NB4 (cell line): ENCODE measurements around the gene KNSTRN.

ENCODE experiments used
- DNase-seq: peaks from one replicate; pipeline ENCODE4 v3.0.0; 2010; ENCODE audit warnings: low read depth
- H3K4me3 ChIP-seq: one replicate; pipeline ENCODE4 v1.5.1; 2011; ENCODE audit warnings: mild to moderate bottlenecking, low read depth, low read length, moderate library complexity
- CTCF ChIP-seq: IDR thresholded peaks from one replicate; pipeline ENCODE4 v1.5.1; 2012; ENCODE audit warnings: low read depth, low read length
- MAX ChIP-seq: IDR thresholded peaks from 2 replicates; pipeline ENCODE4 v1.6.1; 2011; ENCODE audit warnings: low read depth, low read length
- MYC ChIP-seq: IDR thresholded peaks from 2 replicates; pipeline ENCODE4 v1.6.1; 2011; ENCODE audit warnings: low read depth, low read length
- POLR2A ChIP-seq: IDR thresholded peaks from 2 replicates; pipeline ENCODE4 v1.6.1; 2011; ENCODE audit warnings: mild to moderate bottlenecking; ENCODE audit not compliant: insufficient read length; ENCODE audit errors: extremely low read depth

The KNSTRN gene

GRCh38 chr15:40347559-40348473, 34.7 kb upstream of the KNSTRN start:
- no peak overlapping the region for H3K4me3 ChIP-seq
- DNase-seq, result no peak
- no peak for TF ChIP-seq POLR2A
- no peak for TF ChIP-seq MAX
- TF ChIP-seq MYC, result no peak
- TF ChIP-seq CTCF, result no peak

GRCh38 chr15:40348474-40348870, 34.0 kb upstream of the KNSTRN start:
- H3K4me3 ChIP-seq, result no peak overlapping the region
- TF ChIP-seq POLR2A (no peak), CTCF (no peak), MYC (no peak), MAX (no peak)
- DNase-seq, result no peak

- H3K4me3 ChIP-seq, result no peak overlapping the region
- TF ChIP-seq CTCF (no peak), MYC (no peak), POLR2A (no peak), MAX (no peak)
- no peak for DNase-seq
Observed at GRCh38 chr15:40349163-40349562, 33.4 kb upstream of the KNSTRN start.

- no peak for TF ChIP-seq MAX
- no peak for TF ChIP-seq POLR2A
- TF ChIP-seq CTCF, result no peak
- no peak for TF ChIP-seq MYC
Observed at GRCh38 chr15:40352281-40352901, 30.1 kb upstream of the KNSTRN start.

GRCh38 chr15:40353697-40354096, 28.8 kb upstream of the KNSTRN start:
- no peak overlapping the region for H3K4me3 ChIP-seq
- no peak for DNase-seq
- TF ChIP-seq MYC (no peak), MAX (no peak), CTCF (no peak), POLR2A (no peak)

More at GRCh38 chr15:40352281-40352901, 30.1 kb upstream of the KNSTRN start:
- H3K4me3 ChIP-seq, result no peak overlapping the region
- no peak for DNase-seq
